H9 (cell line): ENCODE results near the gene ATP6V1G3. TPM values are rescaled to one million over a fixed set of nuclear protein-coding genes. Genes with fewer than 3 reads are reported as not detected.

Source experiments
- DNase-seq: peaks from one replicate; pipeline ENCODE4 v3.0.0-alpha.2; 2017
- H2AFZ ChIP-seq: one replicate; pipeline ENCODE4 v1.6.1; 2013; ENCODE audit warnings: mild to moderate bottlenecking, low read length, control low read depth, moderate library complexity
- H2AK5ac ChIP-seq: 2 replicates; pipeline ENCODE4 v1.6.1; 2013; ENCODE audit warnings: low read length, control low read depth, mixed read lengths; ENCODE audit not compliant: insufficient read length
- H2BK120ac ChIP-seq: one replicate; pipeline ENCODE4 v1.6.1; 2013; ENCODE audit warnings: low read depth, mild to moderate bottlenecking, low read length, control low read depth, inconsistent platforms; ENCODE audit not compliant: poor library complexity, severe bottlenecking
- H2BK12ac ChIP-seq: 2 replicates; pipeline ENCODE4 v1.6.1; 2013; ENCODE audit warnings: low read length, control low read depth, mixed read lengths, low read depth; ENCODE audit not compliant: insufficient read length
- H2BK15ac ChIP-seq: 2 replicates; pipeline ENCODE4 v1.6.1; 2013; ENCODE audit warnings: low read depth, low read length, control low read depth
- H2BK20ac ChIP-seq: one replicate; pipeline ENCODE4 v1.6.1; 2013; ENCODE audit warnings: low read depth, mild to moderate bottlenecking, low read length, control low read depth, inconsistent platforms; ENCODE audit not compliant: poor library complexity, severe bottlenecking
- H2BK5ac ChIP-seq: 2 replicates; pipeline ENCODE4 v1.6.1; 2013; ENCODE audit warnings: low read length, control low read depth, mixed read lengths; ENCODE audit not compliant: insufficient read length
- H3K14ac ChIP-seq: 2 replicates; pipeline ENCODE4 v1.6.1; 2013; ENCODE audit warnings: low read length, control low read depth; ENCODE audit not compliant: insufficient read depth
- H3K18ac ChIP-seq: 2 replicates; pipeline ENCODE4 v1.6.1; 2013; ENCODE audit warnings: low read depth, mild to moderate bottlenecking, mixed read lengths, low read length, control low read depth; ENCODE audit not compliant: insufficient read length
- H3K23ac ChIP-seq: 2 replicates; pipeline ENCODE4 v1.6.1; 2013; ENCODE audit warnings: low read length, control low read depth, mixed read lengths, low read depth; ENCODE audit not compliant: insufficient read length
- H3K23me2 ChIP-seq: 2 replicates; pipeline ENCODE4 v1.6.1; 2013; ENCODE audit warnings: low read depth, mild to moderate bottlenecking, mixed read lengths, low read length, control low read depth; ENCODE audit not compliant: insufficient read length, poor library complexity, severe bottlenecking
- H3K27ac ChIP-seq: 2 replicates; pipeline ENCODE4 v1.5.1; 2013; ENCODE audit warnings: low read length, control low read depth, mixed read lengths, low read depth; ENCODE audit not compliant: insufficient read length
- H3K27me3 ChIP-seq: 2 replicates; pipeline ENCODE4 v1.6.1; 2013; ENCODE audit warnings: low read length, control low read depth, inconsistent platforms; ENCODE audit not compliant: insufficient read depth
- H3K4ac ChIP-seq: 2 replicates; pipeline ENCODE4 v1.6.1; 2013; ENCODE audit warnings: low read depth, mild to moderate bottlenecking, control low read depth, inconsistent platforms, low read length, moderate library complexity
- H3K4me1 ChIP-seq: 2 replicates; pipeline ENCODE4 v1.6.1; 2013; ENCODE audit warnings: low read length, control low read depth, inconsistent platforms; ENCODE audit not compliant: insufficient read depth
- H3K4me2 ChIP-seq: 2 replicates; pipeline ENCODE4 v1.6.1; 2013; ENCODE audit warnings: low read length, control low read depth, mixed read lengths; ENCODE audit not compliant: insufficient read length, insufficient read depth
- H3K56ac ChIP-seq: 2 replicates; pipeline ENCODE4 v1.6.1; 2013; ENCODE audit warnings: low read depth, mild to moderate bottlenecking, mixed read lengths, low read length, control low read depth; ENCODE audit not compliant: insufficient read length
- H3K79me1 ChIP-seq: 2 replicates; pipeline ENCODE4 v1.6.1; 2013; ENCODE audit warnings: low read depth, mild to moderate bottlenecking, moderate library complexity, low read length, control low read depth, inconsistent platforms; ENCODE audit not compliant: insufficient read depth, poor library complexity, severe bottlenecking
- H3K79me2 ChIP-seq: 2 replicates; pipeline ENCODE4 v1.6.1; 2013; ENCODE audit warnings: low read length, control low read depth, inconsistent platforms; ENCODE audit not compliant: insufficient read depth
- H3K9ac ChIP-seq: 2 replicates; pipeline ENCODE4 v1.6.1; 2013; ENCODE audit warnings: low read length, control low read depth, mixed read lengths; ENCODE audit not compliant: insufficient read length; ENCODE audit errors: extremely low read depth
- H3K9me3 ChIP-seq: one replicate; pipeline ENCODE4 v1.6.1; 2013; ENCODE audit warnings: low read depth, low read length, inconsistent platforms; ENCODE audit not compliant: control insufficient read depth
- H3T11ph ChIP-seq: one replicate; pipeline ENCODE4 v1.6.1; 2013; ENCODE audit warnings: mild to moderate bottlenecking, low read length, control low read depth, inconsistent platforms
- H4K20me1 ChIP-seq: one replicate; pipeline ENCODE4 v1.6.1; 2013; ENCODE audit not compliant: control insufficient read depth, insufficient read length, insufficient read depth
- H4K5ac ChIP-seq: 2 replicates; pipeline ENCODE4 v1.6.1; 2013; ENCODE audit warnings: low read depth, mild to moderate bottlenecking, mixed read lengths, low read length, control low read depth; ENCODE audit not compliant: insufficient read length
- H4K8ac ChIP-seq: replicated peaks from 2 replicates; pipeline ENCODE4 v1.6.1; 2013; ENCODE audit warnings: low read length, control low read depth, mixed read lengths, low read depth; ENCODE audit not compliant: insufficient read length
- H4K91ac ChIP-seq: 2 replicates; pipeline ENCODE4 v1.6.1; 2013; ENCODE audit warnings: low read depth, mild to moderate bottlenecking, moderate library complexity, mixed read lengths, low read length, control low read depth; ENCODE audit not compliant: insufficient read length
- H3K27ac Mint-ChIP-seq, 3 experiments: 2 replicates in 2 of 3; 3 replicates in 1 of 3; pipeline ENCODE4 v1.8.0; 2020 to 2021; ENCODE audit warnings: mixed read lengths in 3 of 3, mild to moderate bottlenecking in 1 of 3, moderate library complexity in 1 of 3
- H3K27me3 Mint-ChIP-seq: 2 replicates; pipeline ENCODE4 v1.8.0; 2021; ENCODE audit warnings: low read depth, mild to moderate bottlenecking, moderate library complexity, mixed read lengths
- H3K36me3 Mint-ChIP-seq, 3 experiments: 2 replicates in 2 of 3; 3 replicates in 1 of 3; pipeline ENCODE4 v1.8.0; 2020 to 2021; ENCODE audit warnings: low read depth in 3 of 3, mixed read lengths in 3 of 3; ENCODE audit not compliant: insufficient read depth in 1 of 3
- H3K4me1 Mint-ChIP-seq, 2 experiments: 2 replicates each; pipeline ENCODE4 v1.8.0; 2020; ENCODE audit warnings: mixed read lengths in 2 of 2
- H3K4me3 Mint-ChIP-seq, 2 experiments: 2 replicates in 1 of 2; 3 replicates in 1 of 2; pipeline ENCODE4 v1.8.0; 2020 to 2021; ENCODE audit warnings: mild to moderate bottlenecking in 2 of 2, mixed read lengths in 2 of 2, moderate library complexity in 1 of 2
- H3K9me3 Mint-ChIP-seq, 2 experiments: 2 replicates in 1 of 2; 3 replicates in 1 of 2; pipeline ENCODE4 v1.8.0; 2020; ENCODE audit warnings: mild to moderate bottlenecking in 2 of 2, mixed read lengths in 2 of 2, moderate library complexity in 1 of 2
- WGBS: extraction: QIAGEN DNeasy Blood & Tissue Kit; methylation state at CpG from one replicate; pipeline ENCODE4 v1.1.7; 2013; ENCODE audit warnings: missing lambda C conversion rate, low lambda C conversion rate, mixed read lengths; ENCODE audit not compliant: insufficient read length; ENCODE audit errors: extremely low coverage; 5-methylcytosine and 5-hydroxymethylcytosine counted together
- total RNA-seq: library from RNA; stranded (reverse); gene quantifications from 2 replicates; pipeline ENCODE4 v1.2.1, GENCODE V29; 2021
- TF ChIP-seq, protein P1 (sequence below): fragments of 200-600 bp; sonication (generic); conservative IDR thresholded peaks from 3 replicates; pipeline ENCODE4 v1.8.0; 2021; ENCODE audit warnings: antibody characterized with exemption, mild to moderate bottlenecking

Gene ATP6V1G3
- total RNA-seq, 1 experiment from 2014 or later: not detected

DNA sequence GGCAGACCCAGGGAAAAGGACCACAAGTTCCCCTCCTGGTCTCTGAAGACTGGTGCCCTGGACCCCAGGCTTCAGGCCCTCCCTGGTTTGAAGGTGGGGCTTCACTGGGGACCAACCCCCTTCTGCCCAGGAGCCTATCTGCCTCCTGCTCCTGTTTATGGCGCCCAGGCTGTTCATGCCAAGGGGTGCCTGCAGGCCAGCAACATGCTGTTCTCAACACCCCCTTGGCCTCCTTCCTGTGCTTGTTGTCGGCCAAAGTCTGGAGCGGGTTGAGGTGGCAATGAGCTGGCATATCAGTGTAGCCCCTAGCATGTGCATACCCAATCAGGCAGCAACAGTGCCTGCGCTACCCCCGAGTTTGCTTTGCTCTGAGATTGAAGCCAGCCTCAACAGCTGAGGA, 46.3 kb downstream of the ATP6V1G3 start:
- Histone ChIP-seq H3K18ac (no peak overlapping the region), H3K9me3 (no peaks in the 10 kb centered on the region), H2BK120ac (no peak overlapping the region), H3K14ac (no peak overlapping the region), H3K4me2 (no peak overlapping the region), H3K79me1 (no peaks in the 10 kb centered on the region), H4K5ac (no peak overlapping the region), H2BK12ac (no peak overlapping the region), H3K4ac (no peak overlapping the region), H3K27ac (no peak overlapping the region), H4K20me1 (no peaks in the 10 kb centered on the region), H2BK15ac (no peak overlapping the region), H3T11ph (no peak overlapping the region), H3K4me1 (no peaks in the 10 kb centered on the region), H2AFZ (no peak overlapping the region), H2BK20ac (no peak overlapping the region), H3K23me2 (no peaks in the 10 kb centered on the region), H3K79me2 (no peaks in the 10 kb centered on the region), H2AK5ac (no peak overlapping the region), H3K56ac (no peak overlapping the region), H3K23ac (no peak overlapping the region), H3K27me3 (no peaks in the 10 kb centered on the region), H3K9ac (no peak overlapping the region), H4K91ac (no peak overlapping the region), H2BK5ac (no peak overlapping the region), H4K8ac (no peak overlapping the region)
- Mint-ChIP-seq H3K4me1 (peaks cover 6 to 7% of the 10 kb centered on the region in 2 experiments), H3K4me3 (no peak overlapping the region), H3K27ac (no peak overlapping the region), H3K36me3 (no peaks in the 10 kb centered on the region), H3K27me3 (no peaks in the 10 kb centered on the region), H3K9me3 (no peaks in the 10 kb centered on the region)
- no peak for DNase-seq
- TF ChIP-seq, protein P1, sequence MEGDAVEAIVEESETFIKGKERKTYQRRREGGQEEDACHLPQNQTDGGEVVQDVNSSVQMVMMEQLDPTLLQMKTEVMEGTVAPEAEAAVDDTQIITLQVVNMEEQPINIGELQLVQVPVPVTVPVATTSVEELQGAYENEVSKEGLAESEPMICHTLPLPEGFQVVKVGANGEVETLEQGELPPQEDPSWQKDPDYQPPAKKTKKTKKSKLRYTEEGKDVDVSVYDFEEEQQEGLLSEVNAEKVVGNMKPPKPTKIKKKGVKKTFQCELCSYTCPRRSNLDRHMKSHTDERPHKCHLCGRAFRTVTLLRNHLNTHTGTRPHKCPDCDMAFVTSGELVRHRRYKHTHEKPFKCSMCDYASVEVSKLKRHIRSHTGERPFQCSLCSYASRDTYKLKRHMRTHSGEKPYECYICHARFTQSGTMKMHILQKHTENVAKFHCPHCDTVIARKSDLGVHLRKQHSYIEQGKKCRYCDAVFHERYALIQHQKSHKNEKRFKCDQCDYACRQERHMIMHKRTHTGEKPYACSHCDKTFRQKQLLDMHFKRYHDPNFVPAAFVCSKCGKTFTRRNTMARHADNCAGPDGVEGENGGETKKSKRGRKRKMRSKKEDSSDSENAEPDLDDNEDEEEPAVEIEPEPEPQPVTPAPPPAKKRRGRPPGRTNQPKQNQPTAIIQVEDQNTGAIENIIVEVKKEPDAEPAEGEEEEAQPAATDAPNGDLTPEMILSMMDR: no peak
- no CpG with 5 or more reads among the region's 5 CpGs for WGBS
